GM12865 (cell line): ENCODE results near the gene CFL2.
"Not testable (repeated sequence)": the region's sequence is repeated elsewhere in the genome, so short reads cannot be mapped to it uniquely, and the experiment has no call there.

ENCODE experiments used
- DNase-seq: peaks from one replicate; pipeline ENCODE4 v3.0.0; 2010; ENCODE audit warnings: low read depth
- H3K4me3 ChIP-seq: 2 replicates; pipeline ENCODE4 v1.5.1; 2011; ENCODE audit warnings: mild to moderate bottlenecking, low read depth, low read length, control low read depth
- TF ChIP-seq, protein P1 (sequence below): IDR thresholded peaks from 2 replicates; pipeline ENCODE4 v1.5.1; 2011; ENCODE audit warnings: low read length, control low read depth, low read depth, inconsistent platforms; ENCODE audit not compliant: insufficient read depth; ENCODE audit errors: missing control alignments

CFL2 gene

DNA sequence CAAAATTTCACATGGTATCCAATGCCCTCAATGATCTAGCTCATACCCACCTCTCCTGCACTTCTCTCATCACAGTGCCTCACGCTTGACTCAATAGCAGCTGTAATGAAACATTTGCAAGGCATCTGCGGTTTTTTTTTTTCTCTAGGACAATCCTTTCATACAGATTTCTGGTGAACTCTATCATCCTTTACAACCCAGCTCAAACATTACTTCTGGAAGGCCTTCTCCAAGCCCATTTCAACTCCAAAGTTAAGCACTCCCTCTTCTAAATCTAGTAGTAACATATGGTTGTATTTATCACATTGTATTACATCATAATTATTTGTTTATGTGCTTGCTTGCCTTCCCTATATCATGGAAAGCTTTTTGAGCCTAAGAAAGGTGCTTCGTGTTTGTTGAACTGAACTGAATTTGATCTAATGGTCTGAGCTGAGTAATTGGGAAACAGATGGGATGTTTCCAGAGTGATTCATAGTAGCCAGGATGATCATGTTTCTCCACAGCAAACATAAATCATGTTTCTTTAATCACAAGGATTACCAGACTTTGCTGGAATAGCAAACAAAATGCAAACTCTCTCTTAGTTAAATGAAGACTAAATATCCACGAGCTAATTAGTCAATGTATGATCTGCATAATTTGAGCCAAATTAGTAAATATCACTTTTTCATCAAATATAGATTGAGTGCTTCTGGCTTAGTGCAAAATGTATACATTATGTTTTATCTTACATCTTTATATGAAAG, 14.3 kb downstream of the CFL2 start:
- no peak overlapping the region for H3K4me3 ChIP-seq
- TF ChIP-seq, protein P1, sequence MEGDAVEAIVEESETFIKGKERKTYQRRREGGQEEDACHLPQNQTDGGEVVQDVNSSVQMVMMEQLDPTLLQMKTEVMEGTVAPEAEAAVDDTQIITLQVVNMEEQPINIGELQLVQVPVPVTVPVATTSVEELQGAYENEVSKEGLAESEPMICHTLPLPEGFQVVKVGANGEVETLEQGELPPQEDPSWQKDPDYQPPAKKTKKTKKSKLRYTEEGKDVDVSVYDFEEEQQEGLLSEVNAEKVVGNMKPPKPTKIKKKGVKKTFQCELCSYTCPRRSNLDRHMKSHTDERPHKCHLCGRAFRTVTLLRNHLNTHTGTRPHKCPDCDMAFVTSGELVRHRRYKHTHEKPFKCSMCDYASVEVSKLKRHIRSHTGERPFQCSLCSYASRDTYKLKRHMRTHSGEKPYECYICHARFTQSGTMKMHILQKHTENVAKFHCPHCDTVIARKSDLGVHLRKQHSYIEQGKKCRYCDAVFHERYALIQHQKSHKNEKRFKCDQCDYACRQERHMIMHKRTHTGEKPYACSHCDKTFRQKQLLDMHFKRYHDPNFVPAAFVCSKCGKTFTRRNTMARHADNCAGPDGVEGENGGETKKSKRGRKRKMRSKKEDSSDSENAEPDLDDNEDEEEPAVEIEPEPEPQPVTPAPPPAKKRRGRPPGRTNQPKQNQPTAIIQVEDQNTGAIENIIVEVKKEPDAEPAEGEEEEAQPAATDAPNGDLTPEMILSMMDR: no peak
- no peak for DNase-seq

- not testable (repeated sequence) for H3K4me3 ChIP-seq, DNase-seq
These were observed 20.2 kb downstream of the CFL2 start for GRCh38 chr14:34694216-34694615.

GRCh38 chr14:34693228-34693939, 21.0 kb downstream of the CFL2 start:
- H3K4me3 ChIP-seq: no peak overlapping the region
- DNase-seq: no peak

DNA sequence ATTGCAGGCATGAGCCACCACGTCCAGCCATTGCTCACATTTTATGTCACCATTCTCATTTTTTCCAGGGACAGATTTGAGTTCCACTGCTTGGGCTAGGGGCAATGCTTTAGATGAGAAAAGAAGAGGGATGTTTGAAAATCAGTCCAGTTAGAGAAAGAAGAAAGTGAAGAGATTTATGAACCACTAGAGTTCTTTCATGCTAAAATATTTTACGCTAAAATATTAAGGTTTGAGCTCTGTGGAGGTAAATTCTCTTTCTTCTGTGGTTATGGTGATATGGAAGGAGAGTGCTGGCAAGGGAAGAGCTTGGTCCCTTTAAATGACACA, 21.5 kb downstream of the CFL2 start:
- H3K4me3 ChIP-seq: no peak overlapping the region
- DNase-seq: no peak
- TF ChIP-seq, protein P1: no peak

More at GRCh38 chr14:34693228-34693939, 21.0 kb downstream of the CFL2 start:
- TF ChIP-seq, protein P1: no peak

- no peak for DNase-seq
- no peak overlapping the region for H3K4me3 ChIP-seq
- TF ChIP-seq, protein P1: no peak
These were observed 22.0 kb downstream of the CFL2 start for GRCh38 chr14:34692348-34692747.

DNA sequence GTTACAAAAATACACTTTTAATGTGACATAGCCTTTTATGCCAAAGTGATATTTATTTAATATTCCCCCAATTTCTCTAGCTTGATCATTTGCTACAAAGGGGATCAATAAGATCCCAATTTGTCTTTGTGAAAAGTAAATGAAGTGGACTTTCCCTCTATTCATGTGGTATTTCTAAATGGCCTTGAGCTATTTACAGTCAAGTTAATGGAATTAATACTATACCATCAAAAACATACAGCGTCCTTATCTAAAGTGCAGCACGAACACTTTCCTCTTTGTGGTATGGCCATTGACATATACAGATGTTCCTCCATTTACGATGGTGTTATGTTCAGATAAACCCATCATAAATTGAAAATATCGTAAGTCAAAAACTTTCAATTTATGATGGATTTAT, 23.2 kb downstream of the CFL2 start:
- TF ChIP-seq, protein P1: no peak
- no peak for DNase-seq
- no peak overlapping the region for H3K4me3 ChIP-seq

GRCh38 chr14:34688470-34689206, 25.8 kb downstream of the CFL2 start:
- TF ChIP-seq, protein P1: no peak
- DNase-seq: no peak
- H3K4me3 ChIP-seq: no peak overlapping the region
